A549 (cell line): ENCODE measurements around the gene VAMP4. TPM values are rescaled to one million over a fixed set of nuclear protein-coding genes. Genes with fewer than 3 reads are reported as not detected.
A peak's percentile ranks its signal among the peaks of the same experiment; 100 is the strongest.

Experiments used
- ATAC-seq, 2 experiments: fragments of 200-7000 bp in 1 of 2; fragments of >200 bp in 1 of 2; cut with Nextera tagmentation in 1 of 2; cut with Tn5 transposase in 1 of 2; 3 replicates each; pipeline versions ENCODE4 v1.8.0 to v1.9.1; 2018 to 2020; ENCODE audit warnings: mild to moderate bottlenecking in 1 of 2, moderate library complexity in 1 of 2
- CTCF ChIA-PET: fragments of 300-600 bp; sonication (Branson Sonifier 250); formaldehyde crosslinking; extraction: SDS; loops from one replicate; lab custom pipeline; 2021; ENCODE audit warnings: antibody characterized with exemption, inconsistent platforms; lab: Yijun Ruan, JAX
- POLR2A ChIA-PET: fragments of 350-600 bp; formaldehyde crosslinking; extraction: SDS; loops from one replicate; lab custom pipeline; 2021; ENCODE audit warnings: antibody characterized with exemption, inconsistent platforms; lab: Yijun Ruan, JAX
- DNase-seq, 2 experiments: peaks; one replicate each; pipeline versions ENCODE4 v3.0.0 to v3.0.0-alpha.2; 2011 to 2016; ENCODE audit warnings: low read depth in 1 of 2, low spot score in 1 of 2
- FAIRE-seq: peaks from 2 replicates; lab custom pipeline; 2011; peaks lifted over from hg19 to GRCh38; lab: Jason Lieb, UNC
- H3K27ac ChIP-seq, 2 experiments: fragments of >200 bp; sonication (Bioruptor Twin); formaldehyde crosslinking; 3 replicates each; pipeline ENCODE4 v1.5.1; 2016 to 2017
- H3K4me1 ChIP-seq: fragments of >200 bp; sonication (Bioruptor Twin); formaldehyde crosslinking; 3 replicates; pipeline ENCODE4 v1.6.1; 2016
- H3K4me2 ChIP-seq: fragments of >200 bp; sonication (Bioruptor Twin); formaldehyde crosslinking; 3 replicates; pipeline ENCODE4 v1.6.1; 2016
- H3K4me3 ChIP-seq: fragments of >200 bp; sonication (Bioruptor Twin); formaldehyde crosslinking; 3 replicates; pipeline ENCODE4 v1.5.1; 2016
- H3K9me3 ChIP-seq: fragments of >200 bp; sonication (Bioruptor Twin); formaldehyde crosslinking; 3 replicates; pipeline ENCODE4 v1.6.1; 2016
- ATOH8 ChIP-seq: fragments of 250-450 bp; sonication (Bioruptor Pico); IDR thresholded peaks from 2 replicates; pipeline ENCODE4 v1.5.0; 2020; ENCODE audit warnings: low read depth, mild to moderate bottlenecking, moderate library complexity
- CBX2 ChIP-seq: fragments of 200-600 bp; sonication (generic); IDR thresholded peaks from 2 replicates; pipeline ENCODE4 v1.6.1; 2016; ENCODE audit warnings: low read depth, mild to moderate bottlenecking, borderline replicate concordance
- CEBPB ChIP-seq, 2 experiments: fragments of >200 bp in 1 of 2; sonication (Bioruptor Twin) in 1 of 2; formaldehyde crosslinking in 1 of 2; IDR thresholded peaks; 2 replicates each; pipeline ENCODE4 v1.6.1; 2012 to 2016
- CHD2 ChIP-seq: fragments of 150-350 bp; IDR thresholded peaks from 2 replicates; pipeline ENCODE4 v1.6.1; 2014; ENCODE audit warnings: low read length; ENCODE audit not compliant: partially characterized antibody
- CTCF ChIP-seq: fragments of >200 bp; sonication (Bioruptor Twin); formaldehyde crosslinking; IDR thresholded peaks from 3 replicates; pipeline ENCODE4 v1.5.1; 2016
- E2F6 ChIP-seq: IDR thresholded peaks from 2 replicates; pipeline ENCODE4 v1.6.1; 2012; ENCODE audit warnings: low read depth, borderline replicate concordance
- EHMT2 ChIP-seq: fragments of 200-600 bp; sonication (generic); IDR thresholded peaks from 2 replicates; pipeline ENCODE4 v1.6.1; 2016; ENCODE audit warnings: antibody characterized with exemption, low read depth, mild to moderate bottlenecking, moderate library complexity
- ELK1 ChIP-seq: fragments of 150-350 bp; IDR thresholded peaks from 2 replicates; pipeline ENCODE4 v1.6.1; 2014; ENCODE audit warnings: low read depth, mild to moderate bottlenecking, low read length
- EP300 ChIP-seq, 2 experiments: fragments of >200 bp; sonication (Bioruptor Twin); formaldehyde crosslinking; IDR thresholded peaks; 2 replicates in 1 of 2; 3 replicates in 1 of 2; pipeline ENCODE4 v1.6.1; 2016 to 2017
- ESRRA ChIP-seq: fragments of 150-350 bp; IDR thresholded peaks from 2 replicates; pipeline ENCODE4 v1.6.1; 2014; ENCODE audit warnings: mild to moderate bottlenecking, low read length, borderline replicate concordance
- FOXS1 ChIP-seq: fragments of 250-450 bp; sonication (Bioruptor Pico); IDR thresholded peaks from 2 replicates; pipeline ENCODE4 v1.5.0; 2020; ENCODE audit warnings: mild to moderate bottlenecking, moderate library complexity
- HES2 ChIP-seq: fragments of >200 bp; sonication (Bioruptor Twin); formaldehyde crosslinking; IDR thresholded peaks from 2 replicates; pipeline ENCODE4 v1.6.1; 2016
- HEYL ChIP-seq: fragments of 250-450 bp; sonication (Bioruptor Pico); IDR thresholded peaks from 2 replicates; pipeline ENCODE4 v1.8.0; 2021; ENCODE audit warnings: mild to moderate bottlenecking, moderate library complexity
- HOXA7 ChIP-seq: fragments of 250-450 bp; sonication (Bioruptor Pico); IDR thresholded peaks from 2 replicates; pipeline ENCODE4 v1.5.0; 2020; ENCODE audit warnings: mild to moderate bottlenecking, moderate library complexity
- JUN ChIP-seq, 2 experiments: fragments of >200 bp; sonication (Bioruptor Twin); formaldehyde crosslinking; IDR thresholded peaks; 2 replicates in 1 of 2; 3 replicates in 1 of 2; pipeline ENCODE4 v1.6.1; 2016 to 2017
- KDM5A ChIP-seq: fragments of 200-600 bp; sonication (generic); IDR thresholded peaks from 2 replicates; pipeline ENCODE4 v1.6.1; 2016; ENCODE audit warnings: antibody characterized with exemption, mild to moderate bottlenecking
- MAFK ChIP-seq: fragments of 450-650 bp; IDR thresholded peaks from 2 replicates; pipeline ENCODE4 v1.6.1; 2014; ENCODE audit not compliant: partially characterized antibody
- MAZ ChIP-seq: fragments of 150-350 bp; IDR thresholded peaks from 2 replicates; pipeline ENCODE4 v1.6.1; 2014; ENCODE audit warnings: antibody characterized with exemption, low read depth, low read length, borderline replicate concordance
- MYC ChIP-seq: IDR thresholded peaks from 2 replicates; pipeline ENCODE4 v1.6.1; 2012; ENCODE audit warnings: mild to moderate bottlenecking, inconsistent platforms, low read length, improper control_type of control experiment, borderline replicate concordance
- NR3C1 ChIP-seq: fragments of >200 bp; sonication (Bioruptor Twin); formaldehyde crosslinking; IDR thresholded peaks from 3 replicates; pipeline ENCODE4 v1.6.1; 2017
- POLR2A ChIP-seq: IDR thresholded peaks from 2 replicates; pipeline ENCODE4 v1.6.1; 2012; ENCODE audit warnings: mild to moderate bottlenecking, low read length
- RARB ChIP-seq: fragments of 250-450 bp; sonication (Bioruptor Pico); IDR thresholded peaks from 2 replicates; pipeline ENCODE4 v1.8.0; 2021; ENCODE audit warnings: mild to moderate bottlenecking, moderate library complexity
- RCOR1 ChIP-seq: fragments of 150-350 bp; IDR thresholded peaks from 2 replicates; pipeline ENCODE4 v1.6.1; 2014; ENCODE audit warnings: antibody characterized with exemption, low read length, low read depth
- REST ChIP-seq: fragments of 200-600 bp; sonication (generic); IDR thresholded peaks from 2 replicates; pipeline ENCODE4 v1.6.1; 2016; ENCODE audit warnings: antibody characterized with exemption, mild to moderate bottlenecking, moderate library complexity
- SREBF2 ChIP-seq: fragments of 450-650 bp; IDR thresholded peaks from 2 replicates; pipeline ENCODE4 v1.6.1; 2014; ENCODE audit warnings: mild to moderate bottlenecking, moderate library complexity
- ZC3H11A ChIP-seq: fragments of 450-650 bp; IDR thresholded peaks from 2 replicates; pipeline ENCODE4 v1.6.1; 2014; ENCODE audit warnings: antibody characterized with exemption, mild to moderate bottlenecking
- WGBS: methylation state at CpG from one replicate; pipeline ENCODE4 v1.1.6; 2017; ENCODE audit errors: missing lambda C conversion rate; 5-methylcytosine and 5-hydroxymethylcytosine counted together
- polyA plus RNA-seq, 4 experiments: library from polyadenylated mRNA; depleted of rRNA in 3 of 4; stranded (reverse); fragments of >200 nt; fragmentation: RNase III in 1 of 4; extraction: RNeasy Plus Mini Kit Qiagen cat#74134 plus additional on column Dnase treatment in 1 of 4; gene quantifications; 2 replicates in 3 of 4; 3 replicates in 1 of 4; pipeline ENCODE4 v1.2.3, GENCODE V29; 2011 to 2017

Gene VAMP4
- polyA plus RNA-seq, 2 of the 4 experiments (the other 2 are of a cell fraction) = 4.3 to 9.3 TPM

GRCh38 chr1:171653796-171654195 is 88.1 kb downstream of the VAMP4 start:
- Histone ChIP-seq H3K9me3 (no peaks in the 10 kb centered on the region), H3K4me2 (peak overlapping the region; percentile 11; the same call in 2 of the 3 replicates), H3K4me1 (peaks cover 16% of the 10 kb centered on the region; the same call in 2 of the 3 replicates), H3K27ac (no peak overlapping the region), H3K4me3 (no peak overlapping the region)
- DNase-seq (no peak), FAIRE-seq (no peak), ATAC-seq (no peak)
- ChIA-PET POLR2A (no interaction called here), CTCF (interaction anchor here (1.2 to 6.6 kb wide), 2 partner anchors 9 to 29 kb away, joined by 3 to 48 read pairs; no protein-coding TSS in a partner anchor)
- TF ChIP-seq HEYL (no peak), CTCF (no peak), EHMT2 (no peak), MAZ (no peak), KDM5A (no peak), HOXA7 (no peak), POLR2A (no peak), NR3C1 (no peak), E2F6 (no peak), ZC3H11A (no peak), ATOH8 (CRISPR knock-in tag) (no peak), EP300 (IDR thresholded peaks at IDR 0.05) (no peak), RCOR1 (no peak), RARB (no peak), SREBF2 (no peak)
- WGBS = 16% methylated on average over 1 of the region's 1 CpG

GRCh38 chr1:171652234-171652822 is 89.5 kb downstream of the VAMP4 start, which contains the start of gene MYOC:
MYOC (minus strand) TSS chr1:171652688; CDS start chr1:171652611, 77 bp downstream.
- FAIRE-seq (no peak), ATAC-seq (no peak), DNase-seq (no peak)
- H3K4me3 ChIP-seq = no peak within 1 kb of the TSS
- WGBS = 46% methylated on average over 7 of the region's 8 CpGs
- H3K27ac ChIP-seq = no peak within 1 kb of the TSS
- CTCF ChIA-PET = interaction anchor here (0.7 kb wide), 1 partner anchor 64 kb away, joined by 5 read pairs; no protein-coding TSS in a partner anchor
- H3K9me3 ChIP-seq = no peaks in the 10 kb centered on the region
- H3K4me2 ChIP-seq = no peak within 1 kb of the TSS
- POLR2A ChIA-PET = no interaction called here
- H3K4me1 ChIP-seq = peaks cover 16% of the 10 kb centered on the region; the same call in 2 of the 3 replicates
- no peak for TF ChIP-seq FOXS1 (CRISPR knock-in tag)
- no peak for TF ChIP-seq CTCF
- TF ChIP-seq HEYL = no peak
- TF ChIP-seq JUN (IDR thresholded peaks at IDR 0.05) = no peak
- TF ChIP-seq KDM5A = no peak
- TF ChIP-seq MYC = no peak
- no peak for TF ChIP-seq ESRRA
- no peak for TF ChIP-seq CEBPB (IDR thresholded peaks at IDR 0.05)
- TF ChIP-seq REST = no peak
- TF ChIP-seq MAFK = no peak
- no peak for TF ChIP-seq HES2
- TF ChIP-seq CBX2 = no peak
- TF ChIP-seq CHD2 = no peak
- TF ChIP-seq ELK1 = no peak
- TF ChIP-seq ZC3H11A = no peak
